GM21737 (cell line): ENCODE data around the gene HAUS7.

Experiments
- ATAC-seq: cut with Tn5 transposase; IDR thresholded peaks from one replicate; pipeline ENCODE4 v1.9.1; 2021; ENCODE audit warnings: mild to moderate bottlenecking, moderate library complexity; ENCODE audit not compliant: unreplicated experiment

The HAUS7 gene

DNA sequence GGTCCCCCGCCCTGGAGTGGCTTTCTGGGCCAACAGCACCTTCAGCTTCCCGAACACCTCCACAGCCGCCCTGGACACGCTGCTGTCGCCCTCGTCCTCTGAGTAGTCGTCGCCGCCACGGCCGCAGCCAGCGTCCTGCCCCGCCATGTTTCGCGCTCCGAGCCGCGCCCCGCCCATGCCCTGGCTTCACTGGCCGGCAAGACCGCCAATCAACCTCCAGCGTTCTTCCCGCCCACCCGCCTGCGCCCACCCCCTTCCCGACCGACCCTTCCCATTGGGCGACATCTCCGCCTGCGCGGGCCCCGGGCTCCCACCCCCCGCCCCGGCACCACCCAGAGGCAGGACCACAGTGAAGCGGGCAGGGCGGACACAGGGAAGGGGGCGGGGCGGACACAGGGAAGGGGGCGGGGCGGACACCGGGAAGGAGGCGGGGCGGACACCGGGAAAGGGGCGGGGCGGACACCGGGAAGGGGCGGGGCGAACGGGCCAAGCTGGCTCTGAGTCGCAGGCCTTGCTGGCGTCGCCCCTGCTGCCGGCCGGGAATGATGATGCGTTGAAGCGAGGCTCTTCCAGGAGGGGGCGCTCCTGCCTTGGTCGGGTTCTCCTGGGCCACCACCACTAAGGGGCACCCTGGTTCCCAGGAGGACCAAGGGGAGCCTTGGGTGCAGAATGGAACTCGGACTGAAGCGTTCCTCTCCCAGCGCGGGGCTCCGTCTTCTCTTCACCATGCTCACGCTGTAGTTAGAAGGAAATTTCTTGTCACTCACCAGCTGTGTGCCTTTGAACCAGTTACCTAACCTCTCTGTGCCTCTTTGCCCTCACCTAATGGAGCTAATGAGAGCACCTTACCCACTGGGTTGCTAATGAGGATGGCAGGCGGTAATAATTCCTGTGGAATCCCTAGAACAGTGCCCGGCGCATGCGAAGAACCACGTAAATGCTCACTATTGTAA lies at the start of gene HAUS7:
TSS of gene HAUS7 (minus strand) at position 166 of the 953 bp plus-strand sequence. CDS start at position 147, 19 bp downstream.
- ATAC-seq: peak; percentile 79

DNA sequence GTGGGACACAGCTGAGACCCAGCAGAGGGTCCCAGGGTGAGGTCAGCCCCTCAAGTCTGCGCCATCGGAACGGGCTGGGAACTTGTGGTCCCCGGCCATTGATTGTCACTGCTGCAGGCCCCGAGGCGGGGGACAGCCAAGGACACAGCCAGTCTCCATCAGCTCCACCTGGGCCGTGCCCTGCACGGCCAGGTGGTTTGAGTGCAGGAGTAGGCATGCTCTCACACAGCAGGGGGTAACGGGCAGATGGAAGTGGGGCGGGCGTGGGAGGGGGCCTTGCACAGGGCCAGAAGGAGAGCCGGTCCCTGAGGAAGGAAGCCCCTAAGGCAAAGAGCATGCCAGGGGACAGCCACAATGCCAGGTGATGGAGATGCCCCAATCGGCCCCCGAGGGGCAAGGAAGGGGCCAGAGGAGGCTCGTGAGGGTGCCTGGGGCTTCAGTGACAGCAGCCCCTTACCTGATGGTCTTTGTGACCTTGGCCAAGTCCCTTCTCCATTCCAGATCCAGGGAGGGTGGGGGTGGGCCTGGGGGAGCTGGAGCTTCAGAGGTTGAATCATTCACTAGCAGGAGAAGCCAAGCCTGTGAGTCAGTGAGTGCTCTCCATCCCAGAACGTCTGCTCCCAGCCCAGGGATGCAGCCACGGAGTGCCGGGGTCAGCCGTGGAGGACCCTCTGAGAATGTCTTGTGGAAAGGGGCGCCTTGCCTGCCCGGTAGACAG lies 49.4 kb upstream of the HAUS7 start:
- no peak for ATAC-seq

DNA sequence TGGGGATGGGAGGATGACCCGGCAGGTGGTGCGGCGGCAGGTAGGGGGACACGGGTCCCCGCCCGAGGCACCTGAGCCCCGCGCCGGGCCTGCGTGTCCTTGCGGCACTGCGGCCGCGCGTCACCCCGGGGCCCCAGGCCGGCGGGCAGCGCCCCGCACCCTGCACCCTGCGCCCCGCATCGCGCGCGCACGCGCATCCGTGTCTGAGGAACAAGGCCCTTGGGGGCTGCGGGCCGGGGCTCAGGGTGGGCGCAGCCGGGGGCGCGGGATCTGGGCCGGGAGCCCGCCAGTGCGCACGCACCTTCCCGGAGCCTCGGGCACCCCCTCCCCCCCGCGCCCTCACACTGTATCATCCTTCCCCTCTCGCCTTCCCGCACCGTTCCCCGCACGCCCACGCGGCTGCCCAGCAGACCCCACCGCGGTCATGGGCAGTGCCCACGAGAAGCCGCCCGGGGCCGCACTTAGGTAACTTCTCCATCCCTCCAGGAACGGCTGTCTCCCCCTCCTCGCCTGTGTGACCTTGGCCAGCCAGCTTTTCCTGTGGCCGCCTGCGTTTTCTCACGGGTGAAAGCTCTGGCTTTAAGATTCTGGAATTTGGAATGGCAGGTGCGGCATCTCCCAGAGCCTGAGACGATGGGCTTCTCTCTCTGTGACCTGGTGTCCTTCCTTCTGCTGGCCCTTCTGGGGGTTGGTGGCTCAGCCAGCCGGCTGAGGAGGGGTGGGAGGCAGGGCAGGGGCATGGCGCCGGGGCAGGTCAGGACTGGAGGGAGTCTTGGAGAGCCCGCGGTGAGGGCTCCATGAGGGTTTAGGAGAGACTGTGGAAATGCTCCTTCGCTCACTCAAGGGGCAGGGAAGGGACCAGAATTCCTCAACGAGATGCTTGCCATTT lies 47.8 kb upstream of the HAUS7 start:
- no peak for ATAC-seq

- no peak for ATAC-seq
These were observed 47.0 kb upstream of the HAUS7 start, which contains the start of gene ATP2B3 for GRCh38 chrX:153517423-153517822. Gene ATP2B3, plus strand, starts transcription at chrX:153517642. Its CDS starts 18,606 bp downstream, at chrX:153536248.

- ATAC-seq: no peak
These were observed 45.7 kb upstream of the HAUS7 start for GRCh38 chrX:153516073-153516472.

DNA sequence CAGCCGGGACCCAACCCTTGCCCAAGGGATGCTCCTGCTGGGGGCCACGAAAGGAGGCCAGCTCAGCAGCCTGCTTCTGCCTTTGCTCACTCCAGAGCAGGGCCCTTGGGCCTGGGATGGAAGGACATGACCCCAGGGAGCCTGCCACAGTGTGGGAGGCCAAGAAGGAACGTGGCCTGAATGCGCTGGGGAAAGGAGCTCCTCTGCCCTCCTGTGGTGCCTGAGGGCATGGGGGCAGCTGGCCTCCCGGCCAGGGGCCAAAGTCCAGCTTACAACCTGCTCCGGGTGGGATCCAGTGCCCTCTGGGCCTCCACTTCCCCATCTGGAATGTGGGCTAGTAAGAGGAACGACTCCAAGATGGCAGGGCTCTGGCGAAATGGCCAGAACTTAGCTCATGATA lies 45.1 kb upstream of the HAUS7 start:
- ATAC-seq: no peak

DNA sequence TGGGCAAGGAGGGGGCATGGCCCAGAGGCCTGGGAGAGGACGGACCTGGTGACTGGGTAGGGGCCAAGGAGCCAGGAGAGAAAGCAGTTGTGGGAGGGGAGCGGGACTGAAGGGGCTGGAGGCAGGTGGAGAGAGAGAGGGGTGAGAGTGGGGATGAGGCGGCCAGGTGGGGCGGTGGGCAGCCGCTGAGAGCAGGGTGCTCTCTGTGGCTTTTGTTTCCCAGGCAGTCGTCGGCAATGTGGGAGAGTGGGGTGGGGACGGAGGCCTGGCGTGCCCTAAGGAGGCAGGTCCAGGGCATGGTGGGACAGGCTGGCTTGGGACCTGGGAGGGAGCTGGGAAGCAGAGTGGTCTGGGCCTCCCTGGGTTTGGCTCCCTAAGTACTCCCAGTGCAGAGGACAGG lies 43.9 kb upstream of the HAUS7 start:
- no peak for ATAC-seq

- ATAC-seq: no peak
These were observed 42.9 kb upstream of the HAUS7 start for GRCh38 chrX:153513265-153513664.

DNA sequence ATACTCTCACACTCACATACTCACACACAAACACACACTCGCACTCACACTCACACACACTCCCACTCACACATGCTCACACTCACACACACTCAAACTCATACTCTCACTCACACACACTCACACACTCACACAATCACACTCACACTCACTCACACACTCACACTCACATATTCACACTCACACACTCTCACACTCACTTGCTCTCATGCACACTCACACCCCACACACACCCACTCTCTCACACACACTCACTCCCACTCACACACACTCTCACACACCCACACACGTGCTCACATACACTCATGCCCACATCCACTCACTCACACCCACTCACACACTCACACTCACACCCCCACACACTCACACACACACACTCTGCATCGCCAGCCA lies 42.1 kb upstream of the HAUS7 start:
- no peak for ATAC-seq

DNA sequence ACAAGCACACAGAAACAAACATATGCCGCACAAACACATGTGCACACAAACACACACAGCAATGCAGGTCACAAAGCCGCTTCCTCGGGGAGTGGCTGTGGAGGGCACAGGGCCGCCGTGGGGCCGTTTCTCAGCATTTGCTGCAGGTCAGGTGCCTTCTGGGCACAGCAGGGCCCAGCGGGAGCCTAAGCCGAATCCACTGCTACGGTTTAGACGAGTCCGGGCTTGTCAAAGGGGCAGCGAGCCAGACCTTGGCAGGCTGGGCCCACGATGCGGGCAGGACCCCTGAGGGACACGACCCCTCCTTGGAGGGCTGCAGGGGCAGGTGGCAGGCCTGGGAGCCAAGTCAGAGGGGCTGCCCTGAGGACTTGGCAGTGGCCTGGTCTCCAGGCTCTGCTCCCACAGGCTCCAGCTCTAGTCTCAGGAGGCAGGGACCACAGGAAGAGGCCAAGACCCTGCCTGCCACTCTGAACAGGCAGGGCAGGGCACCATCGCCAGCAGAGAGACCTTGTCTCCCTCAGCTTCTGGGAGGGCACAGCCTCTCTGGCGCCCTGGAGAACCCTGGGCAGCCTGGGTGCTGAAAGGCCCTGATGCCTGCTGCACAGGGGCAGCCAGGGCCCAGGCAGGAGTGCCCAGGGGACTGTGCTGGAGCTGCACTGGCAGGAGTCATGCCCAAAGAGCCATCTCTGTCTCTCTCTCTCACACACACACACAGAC lies 41.6 kb upstream of the HAUS7 start:
- ATAC-seq: no peak

GRCh38 chrX:153510383-153510782 lies 40.0 kb upstream of the HAUS7 start:
- ATAC-seq: no peak

GRCh38 chrX:153509592-153509991 lies 39.2 kb upstream of the HAUS7 start:
- ATAC-seq: no peak

DNA sequence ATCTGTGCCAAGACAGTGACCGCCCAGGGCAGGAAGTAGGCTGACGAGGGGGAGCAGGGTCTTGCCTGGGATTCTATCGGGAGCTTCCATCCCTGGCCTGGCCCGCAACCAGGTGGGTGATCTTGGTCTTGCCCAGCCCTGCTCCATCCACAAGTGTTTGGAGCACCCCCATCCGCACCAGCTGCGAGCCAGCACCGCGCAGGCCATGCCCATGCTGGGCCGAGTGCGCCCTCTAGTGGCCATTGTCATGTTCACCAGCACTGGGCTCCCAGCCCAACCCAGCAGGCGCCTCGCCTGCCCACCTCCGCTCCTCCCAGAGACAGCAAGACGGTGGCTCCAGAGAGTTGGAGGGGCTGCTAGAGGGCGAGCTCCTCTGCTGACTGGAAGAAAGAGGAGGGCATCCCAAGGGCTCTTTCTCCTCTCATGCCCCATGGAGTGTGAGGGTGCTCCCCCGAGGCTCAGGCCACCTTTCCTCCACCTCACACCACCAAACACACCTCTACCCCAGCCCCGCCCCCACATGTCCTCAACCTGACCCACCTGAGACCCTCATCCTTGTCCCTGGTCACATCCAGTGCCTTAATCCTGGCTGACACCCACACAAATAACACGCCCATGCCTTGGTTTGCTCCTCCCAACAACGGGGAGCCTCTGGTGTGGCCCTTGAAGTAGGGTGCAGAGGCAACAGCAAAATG lies 37.3 kb upstream of the HAUS7 start:
- ATAC-seq: peak; percentile 80

- ATAC-seq: no peak
These were observed 35.0 kb upstream of the HAUS7 start for GRCh38 chrX:153505361-153505760.

- ATAC-seq: no peak
These were observed 34.2 kb upstream of the HAUS7 start for GRCh38 chrX:153504445-153505016.

DNA sequence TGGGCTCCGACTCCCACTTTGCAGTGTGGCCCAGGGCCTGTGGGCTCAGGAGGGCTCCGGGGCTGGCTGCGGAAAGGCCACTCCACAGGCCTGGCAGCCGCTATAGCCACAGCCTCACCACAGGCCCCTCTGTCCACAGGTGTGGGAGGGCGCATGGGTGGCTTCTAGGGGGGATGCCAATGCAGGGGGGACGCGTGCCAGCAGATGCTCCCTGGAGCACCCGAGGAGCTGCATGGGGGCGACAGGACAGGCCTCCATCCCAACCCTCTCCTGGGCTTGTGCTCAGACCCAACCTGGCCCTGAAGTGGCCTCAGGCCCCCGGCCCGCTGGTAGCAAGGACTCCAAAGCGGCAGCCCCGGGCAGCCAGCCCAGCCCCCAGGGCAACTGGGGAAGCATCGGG lies 32.4 kb upstream of the HAUS7 start:
- no peak for ATAC-seq

DNA sequence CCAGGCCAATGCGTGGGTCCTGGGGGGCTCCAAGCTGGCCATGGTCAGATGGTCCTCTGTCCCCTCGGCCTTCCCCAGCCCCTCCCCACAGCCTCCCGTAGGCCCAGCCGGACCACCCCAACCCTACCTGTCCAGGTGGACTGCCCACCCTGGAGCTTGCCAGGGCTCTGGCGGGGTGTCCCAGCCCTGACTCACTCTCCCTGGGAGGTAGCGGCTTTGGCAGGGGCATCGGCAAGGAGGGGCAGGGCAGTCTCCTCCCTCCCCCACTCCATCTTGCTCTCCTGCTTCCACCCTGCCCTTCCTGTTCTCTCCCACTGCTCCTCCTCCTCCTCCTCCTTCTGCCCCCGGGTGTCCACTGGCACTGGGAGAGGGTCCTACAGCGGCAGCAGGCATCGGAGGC lies 31.8 kb upstream of the HAUS7 start:
- ATAC-seq: no peak

DNA sequence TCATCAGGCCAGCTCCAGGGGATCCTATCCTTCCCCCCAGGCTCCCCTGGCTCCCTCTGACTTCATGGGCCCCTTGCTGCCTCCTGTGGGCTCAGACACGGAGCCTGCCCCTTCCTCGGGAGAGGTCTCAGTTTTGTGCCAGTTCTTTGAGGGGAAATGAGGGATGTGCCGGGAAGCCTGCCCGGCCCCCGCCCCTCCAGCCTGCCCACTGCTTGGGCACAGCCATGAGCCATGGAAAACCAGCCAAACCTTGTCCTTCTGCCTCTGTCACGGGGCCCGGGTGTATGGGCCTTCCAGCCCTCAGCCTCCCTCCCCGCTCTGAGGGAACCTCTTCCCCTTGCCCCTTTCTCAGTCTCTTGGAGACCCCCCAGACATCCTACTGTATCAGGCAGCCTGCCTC lies 31.2 kb upstream of the HAUS7 start:
- no peak for ATAC-seq

- no peak for ATAC-seq
These were observed 30.4 kb upstream of the HAUS7 start for GRCh38 chrX:153500676-153501280.
